Suprapubic skin (tissue), 4 donors: ENCODE measurements around the gene RRBP1. TPM values are rescaled to one million over a fixed set of nuclear protein-coding genes. Genes with fewer than 3 reads are reported as not detected.

Experiments used
- DNase-seq, 2 donors: peaks; one replicate each; pipeline ENCODE4 v3.0.0-alpha.2; 2019; ENCODE audit warnings: low spot score in 2 of 2
- H3K27ac ChIP-seq: fragments of 200-600 bp; sonication (generic); one replicate; pipeline ENCODE4 v1.5.1; 2019
- H3K27me3 ChIP-seq: fragments of 200-600 bp; sonication (generic); one replicate; pipeline ENCODE4 v1.5.1; 2019
- H3K36me3 ChIP-seq: fragments of 200-600 bp; sonication (generic); one replicate; pipeline ENCODE4 v1.5.1; 2019
- H3K4me1 ChIP-seq: fragments of 200-600 bp; sonication (generic); one replicate; pipeline ENCODE4 v1.5.1; 2019
- H3K4me3 ChIP-seq: fragments of 200-600 bp; sonication (generic); one replicate; pipeline ENCODE4 v1.5.1; 2019; ENCODE audit warnings: mild to moderate bottlenecking
- H3K9me3 ChIP-seq: fragments of 200-600 bp; sonication (generic); one replicate; pipeline ENCODE4 v1.5.1; 2019
- CTCF ChIP-seq, 2 donors: fragments of 200-600 bp in 1 of 2; fragments of 450-650 bp in 1 of 2; sonication (generic) in 1 of 2; IDR thresholded peaks; one replicate each; pipeline ENCODE4 v1.5.1; 2016 to 2019; ENCODE audit warnings: antibody characterized with exemption in 2 of 2, mild to moderate bottlenecking in 1 of 2, moderate library complexity in 1 of 2
- EP300 ChIP-seq: sonication (generic); formaldehyde crosslinking; IDR thresholded peaks from one replicate; pipeline ENCODE4 v1.6.1; 2017; ENCODE audit warnings: antibody characterized with exemption
- POLR2A ChIP-seq, 2 donors: fragments of 450-650 bp; IDR thresholded peaks; one replicate each; pipeline ENCODE4 v1.6.1; 2017; ENCODE audit warnings: antibody characterized with exemption in 2 of 2, mild to moderate bottlenecking in 2 of 2, moderate library complexity in 2 of 2
- POLR2AphosphoS5 ChIP-seq, 3 donors: sonication (generic); formaldehyde crosslinking; IDR thresholded peaks; one replicate each; pipeline ENCODE4 v1.6.1; 2017; ENCODE audit warnings: antibody characterized with exemption in 3 of 3
- WGBS: methylation state at CpG from one replicate; pipeline ENCODE4 v1.1.5; 2018; 5-methylcytosine and 5-hydroxymethylcytosine counted together
- total RNA-seq, 4 donors: library from RNA; depleted of rRNA; stranded (reverse); fragments of >200 nt; gene quantifications; one replicate each; pipeline ENCODE4 v1.1.0, GENCODE V29; 2016

RRBP1 gene
- total RNA-seq, 4 donors from 2014 or later: 37.5 to 52.3 (median 41.3) TPM

GRCh38 chr20:17629025-17629424 is 53.0 kb downstream of the RRBP1 start:
- no peak overlapping the region for H3K27ac ChIP-seq
- H3K4me1 ChIP-seq: no peaks in the 10 kb centered on the region
- H3K36me3 ChIP-seq: peaks cover 92% of the 10 kb centered on the region
- no peak for DNase-seq
- H3K4me3 ChIP-seq: no peak overlapping the region
- H3K27me3 ChIP-seq: no peaks in the 10 kb centered on the region
- TF ChIP-seq POLR2AphosphoS5 (IDR thresholded peaks at IDR 0.05) (no peak), CTCF (IDR thresholded peaks at IDR 0.05) (no peak), EP300 (no peak), POLR2A (IDR thresholded peaks at IDR 0.05) (no peak)
- WGBS: 90% methylated on average over 7 of the region's 8 CpGs
- no peaks in the 10 kb centered on the region for H3K9me3 ChIP-seq

GRCh38 chr20:17628101-17628841 is 53.8 kb downstream of the RRBP1 start:
- no peaks in the 10 kb centered on the region for H3K27me3 ChIP-seq
- H3K9me3 ChIP-seq: no peaks in the 10 kb centered on the region
- H3K4me3 ChIP-seq: no peak overlapping the region
- TF ChIP-seq EP300 (no peak), POLR2A (IDR thresholded peaks at IDR 0.05) (no peak), POLR2AphosphoS5 (IDR thresholded peaks at IDR 0.05) (no peak), CTCF (IDR thresholded peaks at IDR 0.05) (no peak)
- DNase-seq: no peak
- H3K36me3 ChIP-seq: peaks cover 92% of the 10 kb centered on the region
- no peak overlapping the region for H3K27ac ChIP-seq
- H3K4me1 ChIP-seq: no peaks in the 10 kb centered on the region
- 90% methylated on average over 18 of the region's 18 CpGs for WGBS

- H3K27me3 ChIP-seq: no peaks in the 10 kb centered on the region
- peak overlapping the region; percentile 39 for H3K27ac ChIP-seq
- H3K36me3 ChIP-seq: peaks cover 92% of the 10 kb centered on the region
- 82% methylated on average over 24 of the region's 27 CpGs for WGBS
- no peaks in the 10 kb centered on the region for H3K9me3 ChIP-seq
- TF ChIP-seq CTCF (IDR thresholded peaks at IDR 0.05) (no peak), POLR2AphosphoS5 (IDR thresholded peaks at IDR 0.05) (no peak), EP300 (no peak), POLR2A (IDR thresholded peaks at IDR 0.05) (no peak)
- no peak for DNase-seq
- H3K4me3 ChIP-seq: no peak overlapping the region
- no peaks in the 10 kb centered on the region for H3K4me1 ChIP-seq
These were observed 54.7 kb downstream of the RRBP1 start for GRCh38 chr20:17627101-17627955.

- DNase-seq: peak in 1 of 2 donors; percentile 71
- Histone ChIP-seq H3K9me3 (no peaks in the 10 kb centered on the region), H3K27ac (peak overlapping the region; percentile 39), H3K27me3 (no peaks in the 10 kb centered on the region), H3K4me1 (no peaks in the 10 kb centered on the region), H3K36me3 (peaks cover 93% of the 10 kb centered on the region), H3K4me3 (no peak overlapping the region)
- TF ChIP-seq CTCF (IDR thresholded peaks at IDR 0.05) (no peak), POLR2A (IDR thresholded peaks at IDR 0.05) (no peak), POLR2AphosphoS5 (IDR thresholded peaks at IDR 0.05) (no peak), EP300 (no peak)
- 76% methylated on average over 9 of the region's 18 CpGs for WGBS
These were observed 55.6 kb downstream of the RRBP1 start for GRCh38 chr20:17626217-17627007.
